Activated naive CD8-positive, alpha-beta T cell treated with anti-CD3 and anti-CD28 coated beads, Interleukin-2, amount 50 U/mL, for 24 hours (primary cell): ENCODE measurements around the gene GPC3.

Experiments
- ATAC-seq: fragments of 150-1000 bp; cut with Tn5 transposase; one replicate; pipeline ENCODE4 v1.10.0; 2021
- DNase-seq: peaks from one replicate; pipeline ENCODE4 v3.0.0; 2021
- H3K27ac Mint-ChIP-seq: one replicate; pipeline ENCODE4 v1.8.0; 2021; ENCODE audit warnings: mild to moderate bottlenecking, mixed read lengths
- H3K27me3 Mint-ChIP-seq: one replicate; pipeline ENCODE4 v1.8.0; 2021; ENCODE audit warnings: mixed read lengths
- H3K36me3 Mint-ChIP-seq: one replicate; pipeline ENCODE4 v1.8.0; 2021; ENCODE audit warnings: low read depth, mixed read lengths
- H3K4me1 Mint-ChIP-seq: one replicate; pipeline ENCODE4 v1.8.0; 2021; ENCODE audit warnings: mixed read lengths
- H3K4me3 Mint-ChIP-seq: one replicate; pipeline ENCODE4 v1.8.0; 2021; ENCODE audit warnings: mild to moderate bottlenecking, moderate library complexity, mixed read lengths
- H3K9me3 Mint-ChIP-seq: one replicate; pipeline ENCODE4 v1.8.0; 2021; ENCODE audit warnings: mixed read lengths

The GPC3 gene

GRCh38 chrX:133555782-133556458, 429.5 kb downstream of the GPC3 start:
- Mint-ChIP-seq H3K27ac (no peak overlapping the region), H3K27me3 (peaks cover 3% of the 10 kb centered on the region), H3K4me3 (no peak overlapping the region), H3K9me3 (peaks cover 11% of the 10 kb centered on the region), H3K4me1 (no peaks in the 10 kb centered on the region), H3K36me3 (peaks cover 2% of the 10 kb centered on the region)
- no peak for ATAC-seq
- DNase-seq, result no peak

- peaks cover 5% of the 10 kb centered on the region for H3K9me3 Mint-ChIP-seq
- no peaks in the 10 kb centered on the region for H3K4me1 Mint-ChIP-seq
- peaks cover under 1% of the 10 kb centered on the region for H3K36me3 Mint-ChIP-seq
- DNase-seq (no peak), ATAC-seq (no peak)
- no peak overlapping the region for H3K4me3 Mint-ChIP-seq
- no peak overlapping the region for H3K27ac Mint-ChIP-seq
- peaks cover 3% of the 10 kb centered on the region for H3K27me3 Mint-ChIP-seq
Measured at GRCh38 chrX:133550665-133551485, 434.5 kb downstream of the GPC3 start.

GRCh38 chrX:133549295-133549933, 436.0 kb downstream of the GPC3 start:
- DNase-seq (no peak), ATAC-seq (no peak)
- Mint-ChIP-seq H3K4me3 (no peak overlapping the region), H3K27me3 (peaks cover 1% of the 10 kb centered on the region), H3K27ac (no peak overlapping the region), H3K9me3 (no peaks in the 10 kb centered on the region), H3K4me1 (no peaks in the 10 kb centered on the region), H3K36me3 (no peaks in the 10 kb centered on the region)

GRCh38 chrX:133546441-133546840, 439.0 kb downstream of the GPC3 start:
- ATAC-seq (no peak), DNase-seq (no peak)
- no peaks in the 10 kb centered on the region for H3K27me3 Mint-ChIP-seq
- no peaks in the 10 kb centered on the region for H3K4me1 Mint-ChIP-seq
- H3K27ac Mint-ChIP-seq, result no peak overlapping the region
- no peaks in the 10 kb centered on the region for H3K9me3 Mint-ChIP-seq
- H3K4me3 Mint-ChIP-seq, result no peak overlapping the region
- H3K36me3 Mint-ChIP-seq, result no peaks in the 10 kb centered on the region

DNA sequence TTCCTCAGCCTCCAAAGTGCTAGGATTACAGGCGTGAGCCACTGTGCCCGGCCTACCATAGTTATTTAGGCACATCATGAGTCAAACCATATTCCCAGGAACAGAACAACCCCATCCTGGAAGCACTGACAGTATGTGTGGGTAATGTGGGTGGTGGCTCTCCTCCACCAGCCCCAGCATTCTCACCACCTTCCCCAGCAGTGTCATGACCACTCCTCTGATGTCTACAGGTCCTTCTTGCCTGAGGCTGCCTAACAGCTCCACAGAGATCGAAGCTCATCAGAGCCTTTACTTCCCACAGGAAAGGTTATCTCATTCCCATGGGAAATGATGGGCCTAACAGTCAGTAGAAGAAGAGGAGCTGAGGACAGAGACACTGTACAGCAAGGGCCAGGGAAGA, 440.6 kb downstream of the GPC3 start:
- ATAC-seq (no peak), DNase-seq (no peak)
- H3K27me3 Mint-ChIP-seq, result no peaks in the 10 kb centered on the region
- no peak overlapping the region for H3K27ac Mint-ChIP-seq
- H3K36me3 Mint-ChIP-seq, result no peaks in the 10 kb centered on the region
- H3K4me3 Mint-ChIP-seq, result no peak overlapping the region
- no peaks in the 10 kb centered on the region for H3K9me3 Mint-ChIP-seq
- H3K4me1 Mint-ChIP-seq, result no peaks in the 10 kb centered on the region

GRCh38 chrX:133544115-133544514, 441.3 kb downstream of the GPC3 start:
- no peak overlapping the region for H3K4me3 Mint-ChIP-seq
- ATAC-seq (no peak), DNase-seq (no peak)

GRCh38 chrX:133543654-133544053, 441.7 kb downstream of the GPC3 start:
- H3K4me1 Mint-ChIP-seq, result no peaks in the 10 kb centered on the region
- no peak for ATAC-seq
- no peak overlapping the region for H3K4me3 Mint-ChIP-seq
- no peaks in the 10 kb centered on the region for H3K27me3 Mint-ChIP-seq
- no peaks in the 10 kb centered on the region for H3K36me3 Mint-ChIP-seq
- H3K27ac Mint-ChIP-seq, result no peak overlapping the region
- no peaks in the 10 kb centered on the region for H3K9me3 Mint-ChIP-seq
- DNase-seq, result no peak

More at GRCh38 chrX:133544115-133544514, 441.3 kb downstream of the GPC3 start:
- Mint-ChIP-seq H3K27me3 (no peaks in the 10 kb centered on the region), H3K9me3 (no peaks in the 10 kb centered on the region), H3K4me1 (no peaks in the 10 kb centered on the region), H3K36me3 (no peaks in the 10 kb centered on the region), H3K27ac (no peak overlapping the region)

DNA sequence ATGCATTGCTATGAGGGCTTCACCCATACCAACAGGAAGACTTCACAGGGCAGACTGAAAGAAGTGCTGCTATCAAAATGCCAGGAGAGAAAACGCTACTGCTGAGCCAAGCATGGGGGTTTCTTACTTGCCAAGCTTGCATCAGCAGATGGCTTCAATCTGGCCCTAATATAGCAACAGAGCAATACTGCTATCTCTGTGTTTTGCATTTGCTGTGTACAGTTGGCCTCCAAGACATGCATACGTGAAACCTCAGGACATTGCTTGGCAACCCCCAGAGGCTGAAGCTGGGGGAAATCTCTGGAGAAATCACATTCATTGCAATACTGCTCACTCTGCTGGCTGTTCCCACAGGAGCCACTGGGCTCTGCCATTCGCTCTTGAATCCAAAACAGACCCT, 442.9 kb downstream of the GPC3 start:
- no peaks in the 10 kb centered on the region for H3K36me3 Mint-ChIP-seq
- no peak overlapping the region for H3K4me3 Mint-ChIP-seq
- H3K27me3 Mint-ChIP-seq, result no peaks in the 10 kb centered on the region
- DNase-seq (no peak), ATAC-seq (no peak)
- no peaks in the 10 kb centered on the region for H3K9me3 Mint-ChIP-seq
- no peak overlapping the region for H3K27ac Mint-ChIP-seq
- no peaks in the 10 kb centered on the region for H3K4me1 Mint-ChIP-seq

DNA sequence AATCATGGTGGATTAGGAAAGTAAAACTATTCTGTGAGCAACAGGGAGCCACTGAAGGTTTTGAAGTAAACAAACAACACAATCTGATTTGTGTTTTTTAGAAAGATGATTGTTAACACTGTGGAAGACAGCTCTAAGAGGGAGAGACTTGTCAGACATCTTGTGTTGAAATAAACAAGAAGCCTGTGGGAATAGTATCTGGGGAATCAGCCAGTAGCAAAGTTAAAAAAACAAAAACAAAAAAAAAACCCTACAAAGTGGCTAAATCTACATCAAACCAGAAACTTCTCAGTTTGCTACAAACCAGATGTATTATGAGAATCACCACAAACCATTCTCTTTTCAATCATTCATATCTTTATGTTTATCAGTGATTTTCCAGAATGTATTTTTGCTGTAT, 444.4 kb downstream of the GPC3 start:
- Mint-ChIP-seq H3K27me3 (no peaks in the 10 kb centered on the region), H3K36me3 (no peaks in the 10 kb centered on the region), H3K4me3 (no peak overlapping the region), H3K27ac (no peak overlapping the region), H3K4me1 (no peaks in the 10 kb centered on the region), H3K9me3 (no peaks in the 10 kb centered on the region)
- ATAC-seq (no peak), DNase-seq (no peak)

- no peak for ATAC-seq
Measured at GRCh38 chrX:133538148-133538547, 447.2 kb downstream of the GPC3 start.

DNA sequence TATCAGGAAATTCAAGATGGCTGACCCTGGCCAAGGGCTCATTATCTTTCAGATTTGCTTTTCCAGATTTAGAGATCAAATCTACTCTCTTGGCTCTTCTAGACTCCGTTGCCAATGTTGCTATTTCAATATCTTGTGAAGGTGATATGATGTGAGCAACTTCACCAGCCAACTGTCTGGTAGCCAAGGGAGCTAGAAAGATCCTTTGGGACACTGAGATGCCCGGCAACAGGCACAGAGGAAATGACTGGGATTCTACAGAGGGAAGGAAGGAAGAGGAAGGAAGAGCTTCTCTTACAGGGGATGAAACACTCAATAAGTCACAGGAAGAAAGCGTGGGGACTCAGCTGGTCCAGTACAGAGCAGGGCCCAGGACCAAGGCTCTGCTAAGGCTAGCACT, 448.3 kb downstream of the GPC3 start:
- no peaks in the 10 kb centered on the region for H3K36me3 Mint-ChIP-seq
- ATAC-seq, result no peak
- DNase-seq, result no peak
- no peak overlapping the region for H3K4me3 Mint-ChIP-seq
- no peaks in the 10 kb centered on the region for H3K9me3 Mint-ChIP-seq
- H3K4me1 Mint-ChIP-seq, result no peaks in the 10 kb centered on the region
- H3K27ac Mint-ChIP-seq, result no peak overlapping the region
- no peaks in the 10 kb centered on the region for H3K27me3 Mint-ChIP-seq

More at GRCh38 chrX:133538148-133538547, 447.2 kb downstream of the GPC3 start:
- Mint-ChIP-seq H3K4me1 (no peaks in the 10 kb centered on the region), H3K36me3 (no peaks in the 10 kb centered on the region), H3K27ac (no peak overlapping the region), H3K9me3 (no peaks in the 10 kb centered on the region), H3K27me3 (no peaks in the 10 kb centered on the region), H3K4me3 (no peak overlapping the region)
- no peak for DNase-seq

GRCh38 chrX:133535066-133535465, 450.3 kb downstream of the GPC3 start:
- H3K9me3 Mint-ChIP-seq, result no peaks in the 10 kb centered on the region
- H3K27me3 Mint-ChIP-seq, result no peaks in the 10 kb centered on the region
- H3K36me3 Mint-ChIP-seq, result no peaks in the 10 kb centered on the region
- H3K4me1 Mint-ChIP-seq, result no peaks in the 10 kb centered on the region
- ATAC-seq (no peak), DNase-seq (no peak)
- H3K4me3 Mint-ChIP-seq, result no peak overlapping the region
- H3K27ac Mint-ChIP-seq, result no peak overlapping the region

GRCh38 chrX:133534172-133534571, 451.2 kb downstream of the GPC3 start:
- ATAC-seq, result no peak
- no peaks in the 10 kb centered on the region for H3K4me1 Mint-ChIP-seq
- no peaks in the 10 kb centered on the region for H3K9me3 Mint-ChIP-seq
- no peaks in the 10 kb centered on the region for H3K27me3 Mint-ChIP-seq
- no peaks in the 10 kb centered on the region for H3K36me3 Mint-ChIP-seq
- DNase-seq, result no peak
- no peak overlapping the region for H3K27ac Mint-ChIP-seq
- no peak overlapping the region for H3K4me3 Mint-ChIP-seq

DNA sequence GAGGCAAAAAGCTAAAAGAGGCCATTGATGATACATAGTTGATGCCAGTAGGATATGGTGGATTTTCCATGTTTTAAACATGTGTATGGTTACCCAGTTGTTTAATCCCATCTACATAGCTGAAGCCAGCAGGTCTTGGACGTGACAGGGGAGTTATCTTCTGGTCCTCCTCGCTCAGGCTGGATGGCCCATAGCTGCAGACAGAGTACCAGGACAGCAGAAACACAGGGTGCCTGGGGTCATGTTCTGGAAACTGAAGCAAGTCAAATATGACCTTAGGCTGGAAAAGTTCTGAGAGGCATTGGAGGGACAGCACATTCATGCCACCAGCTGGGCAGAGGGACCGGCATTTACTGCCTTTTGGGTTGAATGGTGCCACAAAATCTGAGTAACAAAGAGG, 452.1 kb downstream of the GPC3 start:
- DNase-seq (no peak), ATAC-seq (no peak)
- Mint-ChIP-seq H3K27ac (no peak overlapping the region), H3K4me1 (no peaks in the 10 kb centered on the region), H3K36me3 (no peaks in the 10 kb centered on the region), H3K27me3 (no peaks in the 10 kb centered on the region), H3K9me3 (no peaks in the 10 kb centered on the region), H3K4me3 (no peak overlapping the region)

DNA sequence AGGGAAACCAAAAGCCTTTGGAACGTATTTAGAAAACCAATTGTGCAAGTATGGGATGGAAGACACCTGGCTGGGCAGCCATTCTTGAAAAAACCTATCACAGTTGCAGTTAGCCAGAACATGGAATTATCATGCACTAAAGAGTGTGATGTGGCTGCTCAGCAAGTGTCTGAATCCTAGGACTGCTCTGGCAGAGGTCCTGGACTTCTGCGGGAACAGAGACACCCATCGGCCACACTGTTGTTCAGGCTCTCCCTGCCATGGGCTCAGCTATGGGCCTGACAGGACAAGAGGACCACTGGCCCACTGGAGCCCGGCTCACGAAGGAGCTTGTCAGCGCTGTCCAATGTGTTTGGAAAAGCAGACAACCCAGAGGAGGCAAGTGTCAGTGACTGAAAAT, 454.4 kb downstream of the GPC3 start:
- Mint-ChIP-seq H3K4me3 (no peak overlapping the region), H3K27ac (no peak overlapping the region), H3K36me3 (no peaks in the 10 kb centered on the region), H3K27me3 (no peaks in the 10 kb centered on the region), H3K9me3 (no peaks in the 10 kb centered on the region), H3K4me1 (no peaks in the 10 kb centered on the region)
- DNase-seq (no peak), ATAC-seq (no peak)
